GM12891 (cell line): Measurements from ENCODE around the gene OPA3.

ENCODE experiments used
- PAX5 ChIP-seq: IDR thresholded peaks from 2 replicates; pipeline ENCODE4 v1.6.1; 2011; ENCODE audit warnings: low read length, moderate library complexity, mild to moderate bottlenecking; ENCODE audit not compliant: insufficient read depth, severe bottlenecking
- POLR2A ChIP-seq: IDR thresholded peaks from 2 replicates; pipeline ENCODE4 v1.6.1; 2011; ENCODE audit warnings: low read depth, low read length, control low read depth
- POLR2AphosphoS5 ChIP-seq: IDR thresholded peaks from 2 replicates; pipeline ENCODE4 v1.6.1; 2011; ENCODE audit warnings: low read depth, low read length, control low read depth
- SPI1 ChIP-seq: IDR thresholded peaks from 2 replicates; pipeline ENCODE4 v1.6.1; 2011; ENCODE audit warnings: low read depth, low read length, control low read depth
- TAF1 ChIP-seq: IDR thresholded peaks from 2 replicates; pipeline ENCODE4 v1.6.1; 2011; ENCODE audit warnings: low read depth, low read length, control low read depth

DNA sequence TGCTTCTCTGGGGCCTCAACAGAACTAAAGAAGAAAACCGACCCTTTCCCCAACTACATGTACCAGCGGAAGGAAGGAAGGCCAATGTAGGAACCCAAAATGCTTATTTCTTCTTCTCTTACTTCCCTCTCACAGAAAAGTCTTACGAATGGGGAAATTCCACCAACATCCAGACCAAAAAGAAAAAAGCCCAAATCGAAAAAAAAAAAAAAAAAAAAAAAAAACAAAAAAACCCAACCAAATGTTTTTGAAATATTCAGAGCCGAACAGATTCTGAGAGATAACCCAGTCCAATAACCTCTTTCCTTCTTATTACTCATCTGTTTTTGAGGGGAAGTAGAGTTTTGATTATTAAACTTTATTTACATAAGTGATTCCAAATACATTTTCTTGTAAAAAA, 82.5 kb downstream of the OPA3 start:
- TF ChIP-seq POLR2A = no peak
- TF ChIP-seq TAF1 = no peak
- no peak for TF ChIP-seq POLR2AphosphoS5
- no peak for TF ChIP-seq PAX5
- no peak for TF ChIP-seq SPI1
